ENCODE results near the gene PRDM5. TPM values are rescaled to one million over a fixed set of nuclear protein-coding genes. Genes with fewer than 3 reads are reported as not detected.

Gene PRDM5
- polyA plus RNA-seq, 1 donor from 2014 or later: 1.6 TPM

DNA sequence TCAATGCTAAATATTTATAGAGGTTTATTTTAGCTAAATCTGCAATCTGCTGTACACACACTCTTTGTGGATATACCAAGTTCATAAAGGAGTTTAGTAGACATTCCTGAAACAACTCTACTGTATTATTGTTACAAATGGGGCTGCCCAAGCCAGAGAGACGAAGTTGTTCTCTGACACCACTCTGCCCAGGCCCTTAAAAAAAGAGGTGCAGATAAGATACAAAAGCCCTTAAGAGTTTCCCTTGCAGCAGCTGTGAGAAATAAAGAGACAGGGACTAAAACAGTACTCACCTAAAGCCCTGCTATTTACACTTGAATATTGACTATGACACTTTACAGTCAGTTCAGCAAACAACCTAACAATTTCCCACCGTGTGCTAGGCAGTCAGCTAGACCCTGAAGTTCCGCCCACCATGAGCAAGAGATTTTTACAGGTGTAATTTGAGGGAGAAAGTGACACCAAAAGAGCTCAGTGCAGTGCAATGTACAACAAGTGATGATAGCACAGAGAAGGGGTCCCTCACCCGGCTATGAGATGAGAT is 191.7 kb downstream of the PRDM5 start:
- no peaks in the 10 kb centered on the region for H4K20me1 ChIP-seq (ENCODE audit: insufficient read depth)
- H3K9me2 ChIP-seq (ENCODE audit: insufficient read depth, low read length): no peaks in the 10 kb centered on the region
- no peaks in the 10 kb centered on the region for H3F3A ChIP-seq (ENCODE audit: insufficient read depth, low read length, poor library complexity, severe bottlenecking)
- H2AFZ ChIP-seq (ENCODE audit: low read depth, low read length): no peak overlapping the region
- no peak overlapping the region for H3K4me3 ChIP-seq (ENCODE audit: low read length)
- no peak overlapping the region for H3K4me2 ChIP-seq (ENCODE audit: low read length)
- no peaks in the 10 kb centered on the region for H3K79me2 ChIP-seq (replicated peaks; ENCODE audit: insufficient read depth, low read length)
- H3K27me3 ChIP-seq (ENCODE audit: insufficient read depth, low read depth, low read length): no peaks in the 10 kb centered on the region
- no peaks in the 10 kb centered on the region for H3K9me3 ChIP-seq (ENCODE audit: low read length)
- no peaks in the 10 kb centered on the region for H3K36me3 ChIP-seq (ENCODE audit: insufficient read depth, low read length)
- H3K9ac ChIP-seq (ENCODE audit: low read length): no peak overlapping the region
- H3K27ac ChIP-seq (ENCODE audit: low read length): no peak overlapping the region
- TF ChIP-seq, protein P1, sequence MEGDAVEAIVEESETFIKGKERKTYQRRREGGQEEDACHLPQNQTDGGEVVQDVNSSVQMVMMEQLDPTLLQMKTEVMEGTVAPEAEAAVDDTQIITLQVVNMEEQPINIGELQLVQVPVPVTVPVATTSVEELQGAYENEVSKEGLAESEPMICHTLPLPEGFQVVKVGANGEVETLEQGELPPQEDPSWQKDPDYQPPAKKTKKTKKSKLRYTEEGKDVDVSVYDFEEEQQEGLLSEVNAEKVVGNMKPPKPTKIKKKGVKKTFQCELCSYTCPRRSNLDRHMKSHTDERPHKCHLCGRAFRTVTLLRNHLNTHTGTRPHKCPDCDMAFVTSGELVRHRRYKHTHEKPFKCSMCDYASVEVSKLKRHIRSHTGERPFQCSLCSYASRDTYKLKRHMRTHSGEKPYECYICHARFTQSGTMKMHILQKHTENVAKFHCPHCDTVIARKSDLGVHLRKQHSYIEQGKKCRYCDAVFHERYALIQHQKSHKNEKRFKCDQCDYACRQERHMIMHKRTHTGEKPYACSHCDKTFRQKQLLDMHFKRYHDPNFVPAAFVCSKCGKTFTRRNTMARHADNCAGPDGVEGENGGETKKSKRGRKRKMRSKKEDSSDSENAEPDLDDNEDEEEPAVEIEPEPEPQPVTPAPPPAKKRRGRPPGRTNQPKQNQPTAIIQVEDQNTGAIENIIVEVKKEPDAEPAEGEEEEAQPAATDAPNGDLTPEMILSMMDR (IDR thresholded peaks at IDR 0.05; ENCODE audit: poor library complexity, severe bottlenecking): no peak
- TF ChIP-seq MXI1 (conservative IDR thresholded peaks at IDR 0.05; ENCODE audit: poor library complexity, severe bottlenecking) (no peak), POLR2AphosphoS5 (IDR thresholded peaks at IDR 0.05) (no peak), EP300 (conservative IDR thresholded peaks at IDR 0.05; ENCODE audit: poor library complexity, severe bottlenecking) (no peak), SMC3 (conservative IDR thresholded peaks at IDR 0.05; ENCODE audit: poor library complexity) (no peak), EZH2 (IDR thresholded peaks at IDR 0.05; ENCODE audit: borderline replicate concordance, insufficient read depth, low read length, poor library complexity, severe bottlenecking) (no peak), TAF1 (IDR thresholded peaks at IDR 0.05; ENCODE audit: low read depth) (no peak), RAD21 (conservative IDR thresholded peaks at IDR 0.05) (no peak)
- TF ChIP-seq, protein P2, sequence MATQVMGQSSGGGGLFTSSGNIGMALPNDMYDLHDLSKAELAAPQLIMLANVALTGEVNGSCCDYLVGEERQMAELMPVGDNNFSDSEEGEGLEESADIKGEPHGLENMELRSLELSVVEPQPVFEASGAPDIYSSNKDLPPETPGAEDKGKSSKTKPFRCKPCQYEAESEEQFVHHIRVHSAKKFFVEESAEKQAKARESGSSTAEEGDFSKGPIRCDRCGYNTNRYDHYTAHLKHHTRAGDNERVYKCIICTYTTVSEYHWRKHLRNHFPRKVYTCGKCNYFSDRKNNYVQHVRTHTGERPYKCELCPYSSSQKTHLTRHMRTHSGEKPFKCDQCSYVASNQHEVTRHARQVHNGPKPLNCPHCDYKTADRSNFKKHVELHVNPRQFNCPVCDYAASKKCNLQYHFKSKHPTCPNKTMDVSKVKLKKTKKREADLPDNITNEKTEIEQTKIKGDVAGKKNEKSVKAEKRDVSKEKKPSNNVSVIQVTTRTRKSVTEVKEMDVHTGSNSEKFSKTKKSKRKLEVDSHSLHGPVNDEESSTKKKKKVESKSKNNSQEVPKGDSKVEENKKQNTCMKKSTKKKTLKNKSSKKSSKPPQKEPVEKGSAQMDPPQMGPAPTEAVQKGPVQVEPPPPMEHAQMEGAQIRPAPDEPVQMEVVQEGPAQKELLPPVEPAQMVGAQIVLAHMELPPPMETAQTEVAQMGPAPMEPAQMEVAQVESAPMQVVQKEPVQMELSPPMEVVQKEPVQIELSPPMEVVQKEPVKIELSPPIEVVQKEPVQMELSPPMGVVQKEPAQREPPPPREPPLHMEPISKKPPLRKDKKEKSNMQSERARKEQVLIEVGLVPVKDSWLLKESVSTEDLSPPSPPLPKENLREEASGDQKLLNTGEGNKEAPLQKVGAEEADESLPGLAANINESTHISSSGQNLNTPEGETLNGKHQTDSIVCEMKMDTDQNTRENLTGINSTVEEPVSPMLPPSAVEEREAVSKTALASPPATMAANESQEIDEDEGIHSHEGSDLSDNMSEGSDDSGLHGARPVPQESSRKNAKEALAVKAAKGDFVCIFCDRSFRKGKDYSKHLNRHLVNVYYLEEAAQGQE (IDR thresholded peaks at IDR 0.05; ENCODE audit: borderline replicate concordance): no peak

DNA sequence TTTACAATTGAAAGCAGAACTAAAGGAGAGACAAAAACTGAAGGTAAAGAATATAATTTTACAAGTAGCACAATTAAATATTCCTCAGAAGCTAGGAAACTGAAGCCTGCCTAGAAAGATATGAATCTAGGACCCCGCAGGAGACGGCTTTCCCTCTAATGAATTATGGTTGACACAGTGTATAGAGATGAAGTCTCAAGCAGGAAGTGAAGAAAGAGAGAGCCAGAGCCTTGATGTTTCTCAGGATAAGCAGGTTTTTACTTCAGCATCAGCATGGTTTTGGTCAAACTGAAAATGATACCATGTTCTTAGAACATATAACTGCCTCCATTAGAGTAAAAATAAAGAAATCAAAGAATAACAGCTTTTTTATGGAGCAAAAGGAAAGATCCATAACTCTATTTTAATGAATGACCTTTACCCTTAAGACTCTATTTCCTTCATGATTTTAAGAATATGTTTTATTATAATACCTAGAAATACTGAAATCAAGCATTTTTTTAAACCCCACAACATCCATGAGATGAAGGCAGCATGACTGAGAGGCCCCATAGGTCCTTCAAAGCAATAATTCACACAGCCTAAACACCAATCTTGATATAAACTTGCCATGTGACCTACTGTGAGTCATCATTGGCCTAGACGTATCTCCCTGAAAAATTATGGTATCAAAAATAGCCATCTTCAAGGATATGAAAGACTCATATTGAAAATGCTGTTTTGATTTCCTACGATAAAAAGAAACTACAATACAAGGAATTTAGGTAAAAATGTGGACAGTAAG is 193.4 kb downstream of the PRDM5 start:
- Histone ChIP-seq H4K20me1 (ENCODE audit: insufficient read depth) (no peaks in the 10 kb centered on the region), H3K9me2 (ENCODE audit: insufficient read depth, low read length) (no peaks in the 10 kb centered on the region), H3K9me3 (ENCODE audit: low read length) (no peaks in the 10 kb centered on the region), H3K4me2 (ENCODE audit: low read length) (no peak overlapping the region), H3K9ac (ENCODE audit: low read length) (no peak overlapping the region), H3K27me3 (ENCODE audit: insufficient read depth, low read depth, low read length) (no peaks in the 10 kb centered on the region), H3K36me3 (ENCODE audit: insufficient read depth, low read length) (no peaks in the 10 kb centered on the region), H3F3A (ENCODE audit: insufficient read depth, low read length, poor library complexity, severe bottlenecking) (no peaks in the 10 kb centered on the region), H2AFZ (ENCODE audit: low read depth, low read length) (no peak overlapping the region), H3K79me2 (replicated peaks; ENCODE audit: insufficient read depth, low read length) (no peaks in the 10 kb centered on the region), H3K27ac (ENCODE audit: low read length) (no peak overlapping the region), H3K4me3 (ENCODE audit: low read length) (no peak overlapping the region)
- TF ChIP-seq EP300 (conservative IDR thresholded peaks at IDR 0.05; ENCODE audit: poor library complexity, severe bottlenecking) (no peak), EZH2 (IDR thresholded peaks at IDR 0.05; ENCODE audit: borderline replicate concordance, insufficient read depth, low read length, poor library complexity, severe bottlenecking) (no peak), MXI1 (conservative IDR thresholded peaks at IDR 0.05; ENCODE audit: poor library complexity, severe bottlenecking) (no peak), TAF1 (IDR thresholded peaks at IDR 0.05; ENCODE audit: low read depth) (no peak), SMC3 (conservative IDR thresholded peaks at IDR 0.05; ENCODE audit: poor library complexity) (no peak), RAD21 (conservative IDR thresholded peaks at IDR 0.05) (no peak), POLR2AphosphoS5 (IDR thresholded peaks at IDR 0.05) (no peak)
- TF ChIP-seq, protein P1 (IDR thresholded peaks at IDR 0.05; ENCODE audit: poor library complexity, severe bottlenecking): no peak
- TF ChIP-seq, protein P2 (IDR thresholded peaks at IDR 0.05; ENCODE audit: borderline replicate concordance): no peak
